Measurements from ENCODE around the gene CORO2A. TPM values are rescaled to one million over a fixed set of nuclear protein-coding genes. Genes with fewer than 3 reads are reported as not detected.

CORO2A gene
- total and polyA plus RNA-seq, 2 of the 8 experiments (the other 6 are each of a cell fraction or from before 2014, with no cell fraction given): 13.7 to 27.9 TPM

- no peak for TF ChIP-seq NANOG (IDR thresholded peaks at IDR 0.05; ENCODE audit: insufficient read depth, low read depth, low read length, poor library complexity, severe bottlenecking)
- no peak for TF ChIP-seq SAP30 (IDR thresholded peaks at IDR 0.05; ENCODE audit: insufficient read depth, insufficient replicate concordance, low read length)
- no peak for TF ChIP-seq GABPA (IDR thresholded peaks at IDR 0.05; ENCODE audit: borderline replicate concordance, insufficient read depth, low read length)
- no peak for TF ChIP-seq BACH1 (IDR thresholded peaks at IDR 0.05; ENCODE audit: low read length)
- TF ChIP-seq SIX5 (IDR thresholded peaks at IDR 0.05; ENCODE audit: low read depth, low read length): no peak
Measured at GRCh38 chr9:98214811-98215210, 22.4 kb upstream of the CORO2A start (continued).
